AG04450 (cell line): ENCODE data around the gene APPBP2. TPM values are rescaled to one million over a fixed set of nuclear protein-coding genes. Genes with fewer than 3 reads are reported as not detected.

Source experiments
- CTCF ChIA-PET: fragments of 300-600, 350-600 bp; formaldehyde crosslinking; extraction: SDS; loops from one replicate; lab custom pipeline; 2022; ENCODE audit warnings: antibody characterized with exemption, inconsistent platforms; lab: Charles Lee
- POLR2A ChIA-PET: fragments of 350-600 bp; formaldehyde crosslinking; extraction: SDS; loops from one replicate; lab custom pipeline; 2021; ENCODE audit warnings: antibody characterized with exemption, inconsistent platforms; lab: Yijun Ruan, JAX
- DNase-seq: peaks from one replicate; pipeline ENCODE4 v3.0.0-alpha.2; 2011; ENCODE audit warnings: low read depth, low spot score
- H3K27ac ChIP-seq: one replicate; pipeline ENCODE4 v1.5.1; 2012; ENCODE audit warnings: low read depth, low read length, control low read depth
- H3K27me3 ChIP-seq: one replicate; pipeline ENCODE4 v1.6.0; 2012; ENCODE audit warnings: low read length; ENCODE audit not compliant: control insufficient read depth, insufficient read depth
- H3K4me3 ChIP-seq: 2 replicates; pipeline ENCODE4 v1.5.1; 2011; ENCODE audit warnings: mild to moderate bottlenecking, low read depth, low read length, control low read depth
- H3K9me3 ChIP-seq: 2 replicates; pipeline ENCODE4 v1.5.1; 2012; ENCODE audit warnings: low read length; ENCODE audit not compliant: control insufficient read depth, insufficient read depth
- polyA plus RNA-seq: library from polyadenylated mRNA; depleted of rRNA; stranded (reverse); fragments of >200 nt; gene quantifications from 2 replicates; pipeline ENCODE4 v1.2.3, GENCODE V29; 2011
- TF ChIP-seq, protein P1 (sequence below): IDR thresholded peaks from 2 replicates; pipeline ENCODE4 v1.5.1; 2011; ENCODE audit warnings: low read depth, low read length, control low read depth, inconsistent platforms

Gene APPBP2
- polyA plus RNA-seq, 1 experiment = 55.1 TPM

- DNase-seq = no peak
- POLR2A ChIA-PET = no interaction called here
- CTCF ChIA-PET = interaction anchor here (0.7 to 1.6 kb wide), 4 partner anchors 9 to 39 kb away, joined by 3 to 7 read pairs (median 4); no protein-coding TSS in a partner anchor
- no peak overlapping the region for H3K27ac ChIP-seq
- no peak overlapping the region for H3K4me3 ChIP-seq
- no peaks in the 10 kb centered on the region for H3K27me3 ChIP-seq
- TF ChIP-seq, protein P1, sequence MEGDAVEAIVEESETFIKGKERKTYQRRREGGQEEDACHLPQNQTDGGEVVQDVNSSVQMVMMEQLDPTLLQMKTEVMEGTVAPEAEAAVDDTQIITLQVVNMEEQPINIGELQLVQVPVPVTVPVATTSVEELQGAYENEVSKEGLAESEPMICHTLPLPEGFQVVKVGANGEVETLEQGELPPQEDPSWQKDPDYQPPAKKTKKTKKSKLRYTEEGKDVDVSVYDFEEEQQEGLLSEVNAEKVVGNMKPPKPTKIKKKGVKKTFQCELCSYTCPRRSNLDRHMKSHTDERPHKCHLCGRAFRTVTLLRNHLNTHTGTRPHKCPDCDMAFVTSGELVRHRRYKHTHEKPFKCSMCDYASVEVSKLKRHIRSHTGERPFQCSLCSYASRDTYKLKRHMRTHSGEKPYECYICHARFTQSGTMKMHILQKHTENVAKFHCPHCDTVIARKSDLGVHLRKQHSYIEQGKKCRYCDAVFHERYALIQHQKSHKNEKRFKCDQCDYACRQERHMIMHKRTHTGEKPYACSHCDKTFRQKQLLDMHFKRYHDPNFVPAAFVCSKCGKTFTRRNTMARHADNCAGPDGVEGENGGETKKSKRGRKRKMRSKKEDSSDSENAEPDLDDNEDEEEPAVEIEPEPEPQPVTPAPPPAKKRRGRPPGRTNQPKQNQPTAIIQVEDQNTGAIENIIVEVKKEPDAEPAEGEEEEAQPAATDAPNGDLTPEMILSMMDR = no peak
- peaks cover 5% of the 10 kb centered on the region for H3K9me3 ChIP-seq
Observed at GRCh38 chr17:60562421-60562820, 36.4 kb upstream of the APPBP2 start.

DNA sequence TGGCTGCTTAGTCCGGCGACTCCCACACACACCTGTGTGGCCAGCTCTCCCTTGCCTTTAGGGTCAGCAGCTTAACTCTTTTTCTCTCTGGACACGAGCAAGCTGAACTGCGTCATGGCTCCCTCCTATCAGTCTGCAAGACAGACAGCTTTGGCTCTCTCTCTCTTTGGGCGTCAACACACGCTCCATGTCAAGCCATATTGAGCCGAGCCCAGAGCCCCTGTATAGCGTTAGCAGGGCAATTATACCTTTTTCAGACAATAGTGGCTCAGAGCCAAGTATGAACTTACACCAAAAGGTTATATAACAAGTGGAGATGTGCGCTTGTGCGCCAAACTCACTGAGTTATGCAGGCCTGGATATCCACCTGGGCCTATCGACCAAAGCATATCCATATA is 34.8 kb upstream of the APPBP2 start:
- POLR2A ChIA-PET = no interaction called here
- TF ChIP-seq, protein P1 = no peak

GRCh38 chr17:60559995-60560859 is 34.2 kb upstream of the APPBP2 start:
- Histone ChIP-seq H3K27me3 (no peaks in the 10 kb centered on the region), H3K27ac (no peak overlapping the region), H3K9me3 (peaks cover 5% of the 10 kb centered on the region), H3K4me3 (no peak overlapping the region)
- ChIA-PET CTCF (no interaction called here), POLR2A (no interaction called here)
- TF ChIP-seq, protein P1 = no peak
- no peak for DNase-seq

More for the DNA sequence above, 34.8 kb upstream of the APPBP2 start:
- no peak for DNase-seq
- Histone ChIP-seq H3K4me3 (no peak overlapping the region), H3K9me3 (peaks cover 5% of the 10 kb centered on the region), H3K27me3 (no peaks in the 10 kb centered on the region), H3K27ac (no peak overlapping the region)
- CTCF ChIA-PET = no interaction called here

DNA sequence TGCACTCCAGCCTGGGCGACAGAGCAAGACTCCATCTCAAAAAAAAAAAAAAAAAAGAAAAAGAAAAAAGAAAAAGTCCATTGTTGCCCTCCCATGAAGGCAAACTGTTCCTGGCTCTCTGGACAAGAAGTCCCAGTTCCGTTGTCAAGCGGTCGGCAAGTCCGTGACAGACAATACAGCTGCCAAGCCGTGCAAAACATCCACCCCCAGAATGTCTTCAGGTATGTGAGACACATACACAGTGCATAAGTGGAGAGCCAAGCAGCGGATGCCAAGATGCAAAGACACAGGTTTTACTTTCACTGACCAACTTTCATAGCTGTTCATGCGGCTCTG is 33.6 kb upstream of the APPBP2 start:
- H3K4me3 ChIP-seq = no peak overlapping the region
- POLR2A ChIA-PET = interaction anchor here (0.6 kb wide), 1 partner anchor 730 kb away, joined by 4 read pairs; no protein-coding TSS in a partner anchor
- no peak overlapping the region for H3K27ac ChIP-seq
- DNase-seq = no peak
- CTCF ChIA-PET = no interaction called here
- TF ChIP-seq, protein P1 = no peak
- peaks cover 5% of the 10 kb centered on the region for H3K9me3 ChIP-seq
- H3K27me3 ChIP-seq = no peaks in the 10 kb centered on the region

- peaks cover 16% of the 10 kb centered on the region for H3K9me3 ChIP-seq
- TF ChIP-seq, protein P1 = no peak
- no peaks in the 10 kb centered on the region for H3K27me3 ChIP-seq
- no peak overlapping the region for H3K4me3 ChIP-seq
- DNase-seq = no peak
- ChIA-PET CTCF (interaction anchor here (1.3 to 5.2 kb wide), 2 partner anchors 12 kb away, joined by 6 to 30 read pairs; no protein-coding TSS in a partner anchor), POLR2A (interaction anchor here (0.6 kb wide), 1 partner anchor 13 kb away, joined by 4 read pairs; no protein-coding TSS in a partner anchor)
- H3K27ac ChIP-seq = no peak overlapping the region
Observed at GRCh38 chr17:60557805-60558204, 31.8 kb upstream of the APPBP2 start.
